ENCODE data around the gene TMCO6.
"Not testable (repeated sequence)": the region's sequence is repeated elsewhere in the genome, so short reads cannot be mapped to it uniquely, and the experiment has no call there.

- not testable (repeated sequence) for TF ChIP-seq POLR2A, CTCF (IDR thresholded peaks at IDR 0.05)
These were observed 16.2 kb upstream of the TMCO6 start for GRCh38 chr5:140623061-140623460.
